Nucleus accumbens (tissue), 56 donors: ENCODE data around the gene DDX3X.

Source experiments
- DNase-seq, 56 donors: peaks; one replicate each; lab custom pipeline; 2025; lab: John Stamatoyannopoulos, UW

The DDX3X gene

GRCh38 chrX:41326431-41326830 is 7.5 kb upstream of the DDX3X start:
- no peak for DNase-seq

GRCh38 chrX:41327341-41327740 is 6.6 kb upstream of the DDX3X start:
- DNase-seq, result no peak

GRCh38 chrX:41329101-41329500 is 4.9 kb upstream of the DDX3X start:
- no peak for DNase-seq

- no peak for DNase-seq
These were observed 2.0 kb upstream of the DDX3X start for GRCh38 chrX:41332005-41332404.

GRCh38 chrX:41332408-41333002 is 1.5 kb upstream of the DDX3X start:
- DNase-seq, result peak in 16 of 56 donors; percentile 0 to 70 (median 48)

GRCh38 chrX:41333003-41333743 is 789 bp upstream of the DDX3X start:
- peak in 55 of 56 donors; percentile 5 to 87 (median 68) for DNase-seq

GRCh38 chrX:41334363-41335197 is 618 bp downstream of the DDX3X start:
- DNase-seq, result peak in 54 of 56 donors; percentile 9 to 94 (median 74)

GRCh38 chrX:41335198-41335957 is 1.4 kb downstream of the DDX3X start:
- DNase-seq, result peak in 6 of 56 donors; percentile 20 to 49 (median 36)

- no peak for DNase-seq
These were observed 2.0 kb downstream of the DDX3X start for GRCh38 chrX:41335958-41336331.

- no peak for DNase-seq
These were observed 2.5 kb downstream of the DDX3X start for GRCh38 chrX:41336447-41336846.

- DNase-seq, result no peak
These were observed 3.2 kb downstream of the DDX3X start for GRCh38 chrX:41337140-41337539.

- DNase-seq, result no peak
These were observed 4.5 kb downstream of the DDX3X start for GRCh38 chrX:41338436-41338835.

- DNase-seq, result no peak
These were observed 5.2 kb downstream of the DDX3X start for GRCh38 chrX:41339148-41339547.

GRCh38 chrX:41344053-41344452 is 10.1 kb downstream of the DDX3X start:
- DNase-seq, result no peak

- no peak for DNase-seq
These were observed 13.2 kb downstream of the DDX3X start for GRCh38 chrX:41347186-41347585.

- DNase-seq, result no peak
These were observed 14.6 kb downstream of the DDX3X start for GRCh38 chrX:41348551-41348950.

GRCh38 chrX:41350150-41350975 is 16.4 kb downstream of the DDX3X start:
- no peak for DNase-seq

- DNase-seq, result no peak
These were observed 17.1 kb downstream of the DDX3X start for GRCh38 chrX:41350976-41351569.

GRCh38 chrX:41351923-41352322 is 18.0 kb downstream of the DDX3X start:
- DNase-seq, result no peak
